ENCODE results near the gene TMPRSS11F.
"Not testable (repeated sequence)": the region's sequence is repeated elsewhere in the genome, so short reads cannot be mapped to it uniquely, and the experiment has no call there.

Gene TMPRSS11F

DNA sequence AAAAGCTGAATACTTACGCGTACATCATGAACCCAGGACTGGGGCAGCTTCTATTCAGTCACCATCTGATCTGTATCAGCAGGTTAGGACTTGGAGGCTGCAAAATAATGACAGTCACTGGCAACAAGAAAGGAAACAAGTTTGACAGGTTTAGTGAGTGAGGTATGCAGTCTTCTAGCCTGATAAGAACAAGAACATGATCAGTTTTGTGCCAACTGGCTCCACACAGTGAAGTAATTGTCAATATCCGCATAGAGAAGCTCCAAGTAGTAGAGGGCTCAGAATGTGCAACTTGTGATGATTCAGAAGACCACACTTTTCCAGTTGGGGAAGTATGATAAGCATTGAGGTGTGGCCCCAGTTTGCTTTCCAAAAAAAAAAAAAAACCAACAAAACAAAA, at the start of gene TMPRSS11F:
TMPRSS11F (minus strand) TSS at position 77 of the 400 bp plus-strand sequence; CDS start at position 28, 49 bp downstream.
- no peak for DNase-seq (ENCODE audit: extremely low read depth in 1 of 2, low read depth in 1 of 2)

DNA sequence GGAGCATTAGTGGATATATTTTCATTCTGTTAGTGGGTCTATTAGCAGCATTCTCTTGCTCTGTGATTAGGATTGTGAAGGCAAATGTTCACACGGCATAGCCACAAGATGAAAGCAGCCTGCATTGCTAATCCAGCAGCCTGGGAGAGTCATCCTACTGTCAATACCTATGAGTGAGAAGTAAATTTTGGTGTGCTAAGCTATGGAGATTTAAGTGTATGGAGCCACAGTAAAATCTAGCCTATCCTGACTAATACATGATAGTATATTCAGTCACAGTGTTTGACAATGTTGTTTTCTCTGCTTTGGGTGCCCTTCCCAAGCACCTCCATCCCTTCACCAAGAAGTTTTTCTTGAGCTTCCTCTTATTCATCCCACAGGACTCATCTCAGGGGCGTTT, 47.2 kb upstream of the TMPRSS11F start:
- DNase-seq (ENCODE audit: extremely low read depth in 1 of 2, low read depth in 1 of 2), result no peak

- no peak for DNase-seq (ENCODE audit: extremely low read depth in 1 of 2, low read depth in 1 of 2)
Observed at GRCh38 chr4:68176500-68176899, 46.8 kb upstream of the TMPRSS11F start.

DNA sequence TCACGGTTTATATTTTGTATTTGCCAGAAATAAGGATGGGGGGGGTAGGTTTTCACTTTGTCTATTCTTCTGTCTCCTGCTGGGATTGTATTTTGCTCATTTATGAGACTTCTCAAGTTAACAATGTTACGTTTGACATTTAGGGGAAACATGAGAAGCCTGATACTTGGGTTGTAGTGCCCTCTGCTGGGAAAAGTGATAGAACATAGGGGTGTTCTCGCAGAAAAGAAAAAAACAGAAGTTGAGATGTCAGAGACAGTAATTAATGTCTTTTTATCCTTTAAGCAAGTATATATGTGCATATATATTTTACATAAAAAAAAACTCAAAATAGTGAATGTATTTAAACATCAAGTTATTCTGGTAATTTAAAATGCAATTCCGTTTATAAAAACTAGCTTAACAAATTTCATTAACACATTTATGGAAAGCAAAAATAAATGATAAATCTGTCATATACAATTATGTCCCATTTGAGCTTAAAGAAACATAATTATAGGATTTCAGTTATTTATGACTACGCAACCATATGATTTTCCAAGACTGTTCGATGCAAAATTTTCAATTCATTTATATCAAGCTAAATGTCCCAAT, 46.0 kb upstream of the TMPRSS11F start:
- DNase-seq (ENCODE audit: extremely low read depth in 1 of 2, low read depth in 1 of 2), result no peak

DNA sequence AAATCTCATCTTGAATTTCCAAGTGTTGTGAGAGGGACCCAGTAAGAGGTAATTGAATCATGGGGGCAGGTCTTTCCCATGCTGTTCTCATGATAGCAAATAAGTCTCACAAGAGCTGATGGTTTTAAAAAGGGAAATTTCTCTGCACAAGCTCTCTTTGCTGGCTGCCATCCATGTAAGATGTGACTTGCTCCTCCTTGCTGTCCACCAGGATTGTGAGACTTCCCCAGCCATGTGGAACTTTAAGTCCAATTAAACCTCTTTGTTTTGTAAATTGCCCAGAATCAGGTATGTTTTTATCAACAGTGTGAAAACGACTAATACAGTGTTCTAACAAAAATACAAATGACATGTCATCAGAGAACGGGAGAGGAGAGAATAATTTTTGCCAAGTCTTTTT, 44.7 kb upstream of the TMPRSS11F start:
- not testable (repeated sequence) for DNase-seq (ENCODE audit: extremely low read depth in 1 of 2, low read depth in 1 of 2)

DNA sequence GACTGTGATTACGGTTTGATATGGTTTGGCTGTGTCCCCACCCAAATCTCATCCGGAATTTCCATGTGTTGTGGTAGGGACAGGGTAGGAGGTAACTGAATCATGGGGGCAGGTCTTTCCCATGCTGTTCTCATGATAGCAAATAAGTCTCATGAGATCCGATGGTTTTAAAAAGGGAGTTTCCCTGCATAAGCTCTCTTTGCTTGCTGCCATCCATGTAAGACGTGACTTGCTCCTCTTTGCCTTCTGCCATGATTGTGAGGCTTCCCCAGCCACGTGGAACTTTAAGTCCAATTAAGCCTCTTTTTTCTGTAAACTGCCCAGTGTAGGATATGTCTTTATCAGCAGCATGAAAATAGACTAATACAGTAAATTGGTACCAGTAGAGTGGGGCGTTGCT, 42.5 kb upstream of the TMPRSS11F start:
- not testable (repeated sequence) for DNase-seq (ENCODE audit: extremely low read depth in 1 of 2, low read depth in 1 of 2)

- no peak for DNase-seq (ENCODE audit: extremely low read depth in 1 of 2, low read depth in 1 of 2)
Observed at GRCh38 chr4:68167706-68168105, 38.0 kb upstream of the TMPRSS11F start.

DNA sequence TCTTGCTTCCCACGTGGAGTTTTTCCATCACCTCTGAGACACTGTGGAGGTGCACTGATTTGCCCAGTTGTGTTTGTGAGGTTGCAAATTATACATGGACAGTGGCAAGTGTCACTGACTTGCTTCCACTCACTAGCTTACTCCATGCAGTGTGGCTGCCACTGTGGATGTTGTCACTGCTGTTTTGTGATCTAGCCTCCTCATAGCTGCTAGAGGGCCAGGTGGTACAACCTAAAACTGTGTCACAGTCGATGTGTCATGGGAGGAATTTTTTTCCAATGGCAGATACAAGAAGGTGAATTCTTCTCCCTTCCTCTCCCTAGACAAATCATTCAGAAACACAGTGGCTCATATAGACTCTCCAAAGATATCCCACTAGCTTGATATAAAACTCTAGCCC, 37.5 kb upstream of the TMPRSS11F start:
- no peak for DNase-seq (ENCODE audit: extremely low read depth in 1 of 2, low read depth in 1 of 2)

GRCh38 chr4:68163754-68164153, 34.1 kb upstream of the TMPRSS11F start:
- DNase-seq (ENCODE audit: extremely low read depth in 1 of 2, low read depth in 1 of 2), result no peak

- no peak for DNase-seq (ENCODE audit: extremely low read depth in 1 of 2, low read depth in 1 of 2)
Observed at GRCh38 chr4:68162196-68162595, 32.5 kb upstream of the TMPRSS11F start.

DNA sequence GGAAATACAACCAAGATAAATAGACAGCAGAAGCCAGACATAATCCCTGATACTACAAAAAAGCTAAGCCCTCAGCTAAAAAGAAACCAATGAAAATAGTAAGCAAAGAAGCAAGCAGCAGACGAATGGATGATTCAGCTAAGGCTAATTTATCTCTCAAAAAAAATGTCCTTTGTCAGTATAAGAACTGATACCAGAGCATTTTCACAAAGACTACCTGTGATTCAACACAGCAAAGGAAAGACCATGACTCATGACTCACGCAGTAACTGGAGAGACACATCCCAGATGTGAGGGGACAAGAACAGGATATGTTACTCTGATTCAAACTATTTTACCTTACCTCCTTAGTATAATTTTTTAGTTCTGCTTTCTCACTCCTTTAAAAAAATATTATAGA, 22.7 kb upstream of the TMPRSS11F start:
- DNase-seq (ENCODE audit: extremely low read depth in 1 of 2, low read depth in 1 of 2), result no peak

- no peak for DNase-seq (ENCODE audit: extremely low read depth in 1 of 2, low read depth in 1 of 2)
Observed at GRCh38 chr4:68148800-68149685, 19.4 kb upstream of the TMPRSS11F start.

DNA sequence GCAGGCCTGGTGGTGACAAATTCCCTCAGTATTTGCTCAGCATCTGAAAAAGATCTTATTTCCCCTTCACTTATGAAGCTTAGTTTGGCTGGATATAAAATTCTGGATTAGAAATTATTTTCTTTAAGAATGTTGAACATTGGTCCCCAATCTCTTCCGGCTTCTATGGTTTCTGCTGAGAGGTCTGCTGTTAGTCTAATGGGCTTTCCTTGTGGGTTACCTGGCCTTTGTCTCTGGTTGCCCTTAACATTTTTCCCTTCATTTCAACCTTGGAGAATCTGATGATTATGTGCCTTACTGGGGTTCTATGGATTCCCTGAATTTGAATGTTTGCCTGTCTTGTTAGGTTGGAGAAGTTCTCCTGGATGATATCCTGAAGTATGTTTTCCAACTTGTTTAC, 17.4 kb upstream of the TMPRSS11F start:
- DNase-seq (ENCODE audit: extremely low read depth in 1 of 2, low read depth in 1 of 2), result no peak

DNA sequence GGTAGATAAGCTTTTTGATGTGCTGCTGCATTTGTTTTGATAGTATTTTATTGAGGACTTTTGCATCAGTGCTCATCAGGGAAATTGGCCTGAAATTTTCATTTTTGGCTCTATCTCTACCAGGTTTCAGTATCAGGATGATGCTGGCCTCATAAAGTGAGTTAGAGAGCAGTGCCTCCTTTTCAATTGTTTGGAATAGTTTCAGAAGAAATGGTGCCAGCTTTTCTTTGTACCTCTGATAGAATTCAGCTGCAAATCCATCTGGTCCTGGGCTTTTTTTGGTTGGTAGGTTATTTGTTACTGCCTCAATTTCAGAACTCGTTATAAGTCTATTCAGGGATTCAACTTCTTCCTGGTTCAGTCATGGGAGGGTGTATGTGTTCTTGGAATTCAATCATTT, 15.6 kb upstream of the TMPRSS11F start:
- DNase-seq (ENCODE audit: extremely low read depth in 1 of 2, low read depth in 1 of 2), result no peak

DNA sequence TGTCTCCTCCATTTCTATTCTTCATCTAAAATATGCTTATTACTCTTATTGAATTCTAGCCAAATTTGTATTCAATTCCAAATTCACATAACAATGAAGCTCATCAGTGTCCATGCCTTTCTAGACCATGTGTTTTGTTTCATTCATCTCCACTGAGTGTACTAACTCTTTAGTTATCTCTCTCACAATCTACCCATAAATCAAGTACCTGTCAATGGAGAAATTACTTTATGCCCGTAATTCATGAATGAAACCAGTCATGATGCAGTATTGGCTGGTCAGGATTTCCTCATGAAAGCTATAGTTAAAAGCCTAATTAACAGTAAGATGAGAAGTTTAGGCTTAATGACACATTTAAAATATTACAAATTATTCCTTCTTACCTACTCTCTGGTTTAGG, 12.2 kb upstream of the TMPRSS11F start:
- no peak for DNase-seq (ENCODE audit: extremely low read depth in 1 of 2, low read depth in 1 of 2)

GRCh38 chr4:68132342-68132741, 2.7 kb upstream of the TMPRSS11F start:
- DNase-seq (ENCODE audit: extremely low read depth in 1 of 2, low read depth in 1 of 2), result no peak

GRCh38 chr4:68124262-68124661, 5.4 kb downstream of the TMPRSS11F start:
- DNase-seq (ENCODE audit: extremely low read depth in 1 of 2, low read depth in 1 of 2), result no peak

GRCh38 chr4:68123525-68123924, 6.1 kb downstream of the TMPRSS11F start:
- DNase-seq (ENCODE audit: extremely low read depth in 1 of 2, low read depth in 1 of 2), result no peak

DNA sequence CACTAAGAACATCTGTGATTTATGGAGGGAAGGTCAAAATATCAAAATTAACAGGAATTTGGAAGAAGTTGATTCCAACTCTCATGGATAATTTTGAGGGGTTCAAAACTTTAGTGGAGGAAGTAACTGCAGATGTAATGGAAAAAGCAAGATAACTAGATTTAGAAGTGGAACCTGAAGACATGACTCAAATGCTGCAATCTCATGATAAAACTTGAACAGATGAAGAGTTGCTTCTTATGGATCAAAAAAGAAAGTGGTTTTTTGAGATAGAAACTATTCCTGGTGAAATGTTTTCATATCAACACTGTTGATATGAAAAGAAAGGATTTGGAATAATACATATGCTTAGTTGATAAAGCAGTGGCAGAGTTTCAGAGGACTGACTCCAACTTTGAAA, 9.7 kb downstream of the TMPRSS11F start:
- DNase-seq (ENCODE audit: extremely low read depth in 1 of 2, low read depth in 1 of 2), result no peak

- DNase-seq (ENCODE audit: extremely low read depth in 1 of 2, low read depth in 1 of 2), result no peak
Observed at GRCh38 chr4:68110441-68110840, 19.2 kb downstream of the TMPRSS11F start.

DNA sequence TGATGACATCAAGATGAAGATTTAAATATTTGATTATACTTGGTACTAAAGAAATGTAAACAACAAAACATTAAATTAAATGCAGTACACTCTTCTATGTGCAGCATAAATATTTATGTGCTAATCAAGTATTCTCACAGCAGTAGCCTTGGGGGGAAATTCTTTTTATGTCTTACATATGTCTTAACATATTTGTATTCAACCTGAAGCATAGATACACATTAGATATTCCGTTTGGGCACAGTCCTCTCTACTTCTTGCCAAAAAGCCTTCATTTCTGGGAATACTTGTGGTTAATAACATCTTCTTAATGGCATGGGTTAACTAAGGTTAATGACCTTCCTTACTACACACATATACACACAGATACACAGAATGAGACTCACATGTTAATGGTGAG, 19.8 kb downstream of the TMPRSS11F start:
- DNase-seq (ENCODE audit: extremely low read depth in 1 of 2, low read depth in 1 of 2), result no peak

DNA sequence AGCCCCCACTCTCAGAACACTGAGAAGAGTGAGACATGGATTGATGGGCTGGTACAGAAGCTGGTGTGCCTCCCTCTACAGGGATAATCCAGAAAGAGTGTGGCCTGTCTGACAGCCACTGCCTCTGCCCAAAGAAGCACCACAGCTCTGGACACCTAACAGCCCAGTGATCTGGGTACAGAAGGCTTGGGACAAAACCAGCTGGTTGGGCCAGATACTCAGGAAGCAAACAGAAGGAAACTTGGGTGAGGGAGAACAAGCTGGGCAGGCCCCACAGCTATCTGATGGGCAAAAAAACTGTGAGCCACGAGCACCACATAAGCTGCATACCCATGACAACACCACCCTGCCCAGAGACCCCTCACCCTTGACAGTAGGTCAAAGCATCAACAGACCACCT, 46.9 kb downstream of the TMPRSS11F start:
- DNase-seq (ENCODE audit: extremely low read depth in 1 of 2, low read depth in 1 of 2), result no peak

Data from activated CD8-positive, alpha-beta memory T cell treated with anti-CD3 and anti-CD28 coated beads for 1 hour (primary cell).